ENCODE results near the gene DIP2A. TPM values are rescaled to one million over a fixed set of nuclear protein-coding genes. Genes with fewer than 3 reads are reported as not detected.

The DIP2A gene
- total RNA-seq, 2 donors from 2014 or later = 51.0 to 52.2 TPM

- H3K4me1 Mint-ChIP-seq = no peaks in the 10 kb centered on the region
- no peak overlapping the region for H3K4me3 Mint-ChIP-seq
- Histone ChIP-seq H3K27ac (ENCODE audit: low read depth, low read length) (no peak overlapping the region), H3K27me3 (ENCODE audit: control insufficient read depth, insufficient read depth, low read length, poor library complexity, severe bottlenecking) (no peaks in the 10 kb centered on the region), H3K9ac (ENCODE audit: extremely low read depth, low read length, poor library complexity, severe bottlenecking) (no peak overlapping the region), H3K4me1 (ENCODE audit: control insufficient read depth, insufficient read depth, low read length) (no peaks in the 10 kb centered on the region), H3K4me3 (ENCODE audit: low read length) (no peak overlapping the region), H3K9me3 (ENCODE audit: control insufficient read depth, low read length) (no peaks in the 10 kb centered on the region), H3K36me3 (ENCODE audit: control insufficient read depth, insufficient read depth, low read length) (peaks cover 56% of the 10 kb centered on the region)
- H3K27ac Mint-ChIP-seq = no peak overlapping the region
- no peak for TF ChIP-seq CTCF (conservative IDR thresholded peaks at IDR 0.05)
- WGBS, 2 experiments (ENCODE audit: insufficient coverage in 1 of 2, insufficient read length in 1 of 2) = 90 to 92% methylated on average over 9 to 10 of the region's 10 CpGs
- no peaks in the 10 kb centered on the region for H3K27me3 Mint-ChIP-seq (ENCODE audit: insufficient read depth)
- H3K9me3 Mint-ChIP-seq = no peaks in the 10 kb centered on the region
- DNase-seq = no peak
- H3K36me3 Mint-ChIP-seq (ENCODE audit: low read depth) = peaks cover 45% of the 10 kb centered on the region
These were observed 31.1 kb downstream of the DIP2A start for GRCh38 chr21:46489800-46490199.

- no peak for DNase-seq
- Histone ChIP-seq H3K9ac (ENCODE audit: extremely low read depth, low read length, poor library complexity, severe bottlenecking) (no peak overlapping the region), H3K27me3 (ENCODE audit: control insufficient read depth, insufficient read depth, low read length, poor library complexity, severe bottlenecking) (no peaks in the 10 kb centered on the region), H3K9me3 (ENCODE audit: control insufficient read depth, low read length) (no peaks in the 10 kb centered on the region), H3K4me3 (ENCODE audit: low read length) (no peak overlapping the region), H3K27ac (ENCODE audit: low read depth, low read length) (no peak overlapping the region), H3K36me3 (ENCODE audit: control insufficient read depth, insufficient read depth, low read length) (peaks cover 56% of the 10 kb centered on the region), H3K4me1 (ENCODE audit: control insufficient read depth, insufficient read depth, low read length) (no peaks in the 10 kb centered on the region)
- H3K27ac Mint-ChIP-seq = no peak overlapping the region
- no peak overlapping the region for H3K4me3 Mint-ChIP-seq
- H3K9me3 Mint-ChIP-seq = no peaks in the 10 kb centered on the region
- 92 to 93% methylated on average over 2 to 3 of the region's 3 CpGs for WGBS, 2 experiments (ENCODE audit: insufficient coverage in 1 of 2, insufficient read length in 1 of 2)
- H3K36me3 Mint-ChIP-seq (ENCODE audit: low read depth) = peaks cover 37% of the 10 kb centered on the region
- no peak for TF ChIP-seq CTCF (conservative IDR thresholded peaks at IDR 0.05)
- no peaks in the 10 kb centered on the region for H3K27me3 Mint-ChIP-seq (ENCODE audit: insufficient read depth)
- no peaks in the 10 kb centered on the region for H3K4me1 Mint-ChIP-seq
These were observed 32.9 kb downstream of the DIP2A start for GRCh38 chr21:46491553-46491952.

- WGBS, 2 experiments (ENCODE audit: insufficient coverage in 1 of 2, insufficient read length in 1 of 2) = 95 to 96% methylated on average over 4 to 5 of the region's 5 CpGs
- H3K4me3 Mint-ChIP-seq = no peak overlapping the region
- DNase-seq = no peak
- TF ChIP-seq CTCF (conservative IDR thresholded peaks at IDR 0.05) = no peak
- H3K27ac Mint-ChIP-seq = no peak overlapping the region
- peaks cover 61% of the 10 kb centered on the region for H3K36me3 ChIP-seq (ENCODE audit: control insufficient read depth, insufficient read depth, low read length)
- no peaks in the 10 kb centered on the region for H3K9me3 ChIP-seq (ENCODE audit: control insufficient read depth, low read length)
- H3K27ac ChIP-seq (ENCODE audit: low read depth, low read length) = no peak overlapping the region
- no peaks in the 10 kb centered on the region for H3K27me3 ChIP-seq (ENCODE audit: control insufficient read depth, insufficient read depth, low read length, poor library complexity, severe bottlenecking)
- H3K4me1 ChIP-seq (ENCODE audit: control insufficient read depth, insufficient read depth, low read length) = no peaks in the 10 kb centered on the region
- no peak overlapping the region for H3K9ac ChIP-seq (ENCODE audit: extremely low read depth, low read length, poor library complexity, severe bottlenecking)
- H3K4me1 Mint-ChIP-seq = no peaks in the 10 kb centered on the region
- no peaks in the 10 kb centered on the region for H3K9me3 Mint-ChIP-seq
- peaks cover 34% of the 10 kb centered on the region for H3K36me3 Mint-ChIP-seq (ENCODE audit: low read depth)
- H3K27me3 Mint-ChIP-seq (ENCODE audit: insufficient read depth) = no peaks in the 10 kb centered on the region
- no peak overlapping the region for H3K4me3 ChIP-seq (ENCODE audit: low read length)
These were observed 34.2 kb downstream of the DIP2A start for GRCh38 chr21:46492851-46493250.

Data from endodermal cell (in vitro differentiated cells).